Common myeloid progenitor, CD34-positive (primary cell): ENCODE results near the gene ABCA6.

Experiments
- CTCF ChIA-PET: fragments of 350-600 bp; sonication (Branson Sonifier 250); formaldehyde crosslinking; loops from one replicate; lab custom pipeline; 2021; ENCODE audit warnings: antibody characterized with exemption; lab: Charles Lee
- POLR2A ChIA-PET: fragments of 350-600 bp; sonication (Branson Sonifier 250); formaldehyde crosslinking; loops from one replicate; lab custom pipeline; 2021; ENCODE audit warnings: antibody characterized with exemption; lab: Charles Lee
- DNase-seq, 3 donors: peaks; one replicate each; pipeline versions ENCODE4 v3.0.0 to v3.0.0-alpha.2; 2013
- H3K27ac ChIP-seq, 2 experiments: 1 replicate in 1 of 2; 2 replicates in 1 of 2; pipeline ENCODE4 v1.7.0; 2013; ENCODE audit warnings: inconsistent platforms in 2 of 2, low read length in 2 of 2, mild to moderate bottlenecking in 2 of 2, low read depth in 1 of 2, moderate library complexity in 1 of 2; ENCODE audit not compliant: severe bottlenecking in 2 of 2, insufficient read depth in 1 of 2, poor library complexity in 1 of 2
- H3K27me3 ChIP-seq, 5 experiments: replicated peaks in 2 of 5; 1 replicate in 3 of 5; 2 replicates in 2 of 5; pipeline versions ENCODE4 v1.6.1 to v1.7.0; 2013; ENCODE audit warnings: low read length in 4 of 5, mild to moderate bottlenecking in 2 of 5, moderate library complexity in 2 of 5, inconsistent platforms in 1 of 5; ENCODE audit not compliant: insufficient read depth in 5 of 5, control insufficient read depth in 4 of 5
- H3K36me3 ChIP-seq, 4 experiments: 1 replicate in 2 of 4; 2 replicates in 2 of 4; pipeline versions ENCODE4 v1.6.1 to v1.7.0; 2013; ENCODE audit warnings: low read length in 3 of 4, control low read depth in 1 of 4, mild to moderate bottlenecking in 1 of 4; ENCODE audit not compliant: control insufficient read depth in 4 of 4, insufficient read depth in 4 of 4
- H3K4me1 ChIP-seq, 4 experiments: 1 replicate in 3 of 4; 2 replicates in 1 of 4; pipeline versions ENCODE4 v1.6.1 to v1.7.1; 2013; ENCODE audit warnings: low read length in 3 of 4, mild to moderate bottlenecking in 3 of 4, control low read depth in 1 of 4, inconsistent platforms in 1 of 4, moderate library complexity in 1 of 4; ENCODE audit not compliant: control insufficient read depth in 4 of 4, insufficient read depth in 4 of 4; ENCODE audit errors: control extremely low read depth in 1 of 4
- H3K4me3 ChIP-seq, 7 experiments: 1 replicate in 4 of 7; 2 replicates in 3 of 7; pipeline versions ENCODE4 v1.5.1 to v1.7.0; 2013; ENCODE audit warnings: mild to moderate bottlenecking in 7 of 7, low read length in 6 of 7, moderate library complexity in 6 of 7, inconsistent platforms in 2 of 7, low read depth in 2 of 7, control low read depth in 1 of 7; ENCODE audit not compliant: insufficient read depth in 4 of 7, control insufficient read depth in 1 of 7; ENCODE audit errors: extremely low read depth in 1 of 7
- H3K9me3 ChIP-seq, 5 experiments: 1 replicate in 4 of 5; 2 replicates in 1 of 5; pipeline versions ENCODE4 v1.6.1 to v1.7.1; 2013; ENCODE audit warnings: low read length in 4 of 5, mild to moderate bottlenecking in 2 of 5, inconsistent platforms in 1 of 5, low read depth in 1 of 5, moderate library complexity in 1 of 5; ENCODE audit not compliant: control insufficient read depth in 4 of 5, insufficient read depth in 2 of 5; ENCODE audit errors: control extremely low read depth in 1 of 5
- WGBS: methylation state at CpG from one replicate; pipeline ENCODE4 v1.1.5; 2013; ENCODE audit not compliant: insufficient coverage; 5-methylcytosine and 5-hydroxymethylcytosine counted together

ABCA6 gene

GRCh38 chr17:69059458-69060175 is 82.1 kb downstream of the ABCA6 start:
- no peaks in the 10 kb centered on the region for H3K27me3 ChIP-seq
- no peak overlapping the region for H3K4me3 ChIP-seq
- CTCF ChIA-PET: no interaction called here
- no peak for DNase-seq
- peaks cover 0 to 17% (median 4%) of the 10 kb centered on the region in 5 experiments for H3K9me3 ChIP-seq
- POLR2A ChIA-PET: interaction anchor here (0.6 kb wide), 1 partner anchor 75 kb away, joined by 4 read pairs; no protein-coding TSS in a partner anchor
- H3K4me1 ChIP-seq: peaks cover 0 to 16% (median 6%) of the 10 kb centered on the region in 4 experiments
- 100% methylated on average over 3 of the region's 7 CpGs for WGBS
- no peak overlapping the region for H3K27ac ChIP-seq
- H3K36me3 ChIP-seq: no peaks in the 10 kb centered on the region

DNA sequence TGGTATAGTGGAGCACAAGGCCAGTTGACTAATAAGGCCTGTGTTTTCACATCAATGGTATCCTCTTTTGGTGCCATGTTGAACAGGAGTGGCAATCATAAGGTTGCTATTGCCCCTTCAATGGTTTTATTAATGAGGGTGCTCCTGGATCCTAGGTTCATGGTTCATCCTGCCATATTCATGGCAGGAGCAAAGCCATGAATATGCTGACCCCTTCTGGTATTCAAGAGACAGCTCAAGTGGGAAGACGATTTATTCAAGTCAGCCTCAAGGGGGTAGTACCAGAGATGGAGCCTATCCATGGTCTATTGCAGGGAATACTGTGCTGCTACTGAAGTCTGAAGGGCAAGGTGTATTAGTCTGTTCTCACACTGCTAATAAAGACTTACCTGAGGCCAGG is 83.5 kb downstream of the ABCA6 start:
- H3K27ac ChIP-seq: no peak overlapping the region
- H3K4me1 ChIP-seq: peaks cover 0 to 6% (median 5%) of the 10 kb centered on the region in 4 experiments
- ChIA-PET CTCF (no interaction called here), POLR2A (interaction anchor here (0.6 kb wide), 1 partner anchor 845 kb away, joined by 6 read pairs; no protein-coding TSS in a partner anchor)
- no peak overlapping the region for H3K4me3 ChIP-seq
- H3K27me3 ChIP-seq: no peaks in the 10 kb centered on the region
- WGBS: no CpG with 5 or more reads among the region's 1 CpG
- DNase-seq: no peak
- H3K9me3 ChIP-seq: peaks cover 0 to 17% (median 5%) of the 10 kb centered on the region in 5 experiments
- no peaks in the 10 kb centered on the region for H3K36me3 ChIP-seq

- DNase-seq: no peak
- H3K27ac ChIP-seq: no peak overlapping the region
- no CpG with 5 or more reads among the region's 1 CpG for WGBS
- no peaks in the 10 kb centered on the region for H3K36me3 ChIP-seq
- H3K4me1 ChIP-seq: peaks cover 0 to 6% (median 5%) of the 10 kb centered on the region in 4 experiments
- H3K4me3 ChIP-seq: no peak overlapping the region
- peaks cover 0 to 17% (median 5%) of the 10 kb centered on the region in 5 experiments for H3K9me3 ChIP-seq
- ChIA-PET POLR2A (interaction anchor here (0.6 kb wide), 1 partner anchor 844 kb away, joined by 6 read pairs; no protein-coding TSS in a partner anchor), CTCF (no interaction called here)
- no peaks in the 10 kb centered on the region for H3K27me3 ChIP-seq
These were observed 84.4 kb downstream of the ABCA6 start for GRCh38 chr17:69057280-69057679.

- POLR2A ChIA-PET: no interaction called here
- no peak overlapping the region for H3K4me3 ChIP-seq
- H3K9me3 ChIP-seq: peaks cover 0 to 18% (median 5%) of the 10 kb centered on the region in 5 experiments
- DNase-seq: no peak
- peaks cover 0 to 8% (median 2%) of the 10 kb centered on the region in 4 experiments for H3K4me1 ChIP-seq
- H3K27ac ChIP-seq: no peak overlapping the region
- CTCF ChIA-PET: no interaction called here
- no peaks in the 10 kb centered on the region for H3K36me3 ChIP-seq
- WGBS: no CpG with 5 or more reads among the region's 3 CpGs
- no peaks in the 10 kb centered on the region for H3K27me3 ChIP-seq
These were observed 85.4 kb downstream of the ABCA6 start for GRCh38 chr17:69056179-69056823.

DNA sequence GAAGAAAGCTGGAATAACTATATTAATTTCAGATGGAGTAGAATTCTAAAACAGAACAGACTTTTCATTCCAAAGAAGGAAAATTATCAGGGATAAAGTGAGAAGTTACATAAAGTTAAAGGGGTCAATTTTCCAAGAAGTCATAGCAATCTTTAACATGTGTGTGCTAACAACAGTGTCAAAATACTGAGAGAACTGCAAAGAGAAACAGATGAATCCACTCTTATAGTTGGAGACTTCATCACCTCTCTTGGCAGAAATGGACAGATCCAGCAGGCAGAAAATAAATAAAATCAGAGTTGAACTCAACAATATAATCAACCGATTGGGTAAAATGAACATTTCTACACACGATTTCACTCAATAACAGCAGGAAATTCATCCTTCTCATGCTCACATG is 86.4 kb downstream of the ABCA6 start:
- ChIA-PET POLR2A (no interaction called here), CTCF (no interaction called here)
- DNase-seq: no peak
- Histone ChIP-seq H3K4me1 (peaks cover 0 to 7% (median 0%) of the 10 kb centered on the region in 4 experiments), H3K4me3 (no peak overlapping the region), H3K9me3 (peaks cover 0 to 19% (median 5%) of the 10 kb centered on the region in 5 experiments), H3K27ac (no peak overlapping the region), H3K27me3 (no peaks in the 10 kb centered on the region), H3K36me3 (no peaks in the 10 kb centered on the region)
- no CpG with 5 or more reads among the region's 2 CpGs for WGBS

DNA sequence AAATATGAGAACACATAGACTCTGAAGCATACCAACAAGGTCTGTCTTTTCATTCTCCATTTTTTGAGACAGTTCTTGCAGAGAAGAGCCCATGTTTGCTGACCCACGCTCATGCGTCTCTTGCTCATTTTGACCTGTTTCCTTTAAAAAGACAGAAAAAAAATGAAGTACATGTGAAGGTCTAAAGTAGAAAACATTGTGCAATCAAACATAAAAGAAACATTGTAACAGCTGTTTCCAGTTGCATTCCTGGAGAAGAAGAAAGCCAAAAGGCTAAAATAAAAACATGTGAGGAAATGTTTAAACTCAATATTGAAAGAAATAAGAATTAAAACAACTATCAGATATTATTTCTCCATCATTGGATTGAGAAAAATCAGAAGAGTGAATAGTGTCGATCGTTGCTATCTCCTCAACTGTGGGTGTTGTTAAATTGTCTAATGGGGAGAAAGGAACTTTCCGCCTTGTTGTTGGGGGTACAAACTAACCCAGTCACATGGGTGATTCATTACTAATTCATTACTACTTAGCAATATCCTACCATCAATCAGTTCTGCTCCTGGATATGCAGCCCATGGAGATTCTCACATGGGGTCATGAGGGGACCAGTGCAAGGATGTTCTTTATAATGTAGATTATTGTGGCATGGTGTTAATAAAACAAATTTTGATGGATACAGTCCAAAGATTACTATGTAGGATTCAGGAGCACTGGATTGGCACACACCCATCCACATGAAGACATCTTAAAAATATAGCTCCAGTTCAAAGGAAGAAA is 90.5 kb downstream of the ABCA6 start:
- Histone ChIP-seq H3K4me3 (no peak overlapping the region), H3K27ac (no peak overlapping the region), H3K9me3 (peaks cover 0 to 14% (median 2%) of the 10 kb centered on the region in 5 experiments), H3K27me3 (no peaks in the 10 kb centered on the region), H3K4me1 (peaks cover 0 to 27% (median 12%) of the 10 kb centered on the region in 4 experiments), H3K36me3 (no peaks in the 10 kb centered on the region)
- ChIA-PET CTCF (no interaction called here), POLR2A (no interaction called here)
- WGBS: no CpG with 5 or more reads among the region's 5 CpGs
- no peak for DNase-seq
